ENCODE measurements around the gene ZFYVE9.

GRCh38 chr1:52190500-52191252 lies 48.8 kb downstream of the ZFYVE9 start:
- no peak for TF ChIP-seq CTCF (IDR thresholded peaks at IDR 0.05)
- no peak for TF ChIP-seq POLR2A (IDR thresholded peaks at IDR 0.05)

Data from testis (tissue), 2 donors.